Glomerular endothelial cell (primary cell): ENCODE results near the gene SFRP5. TPM values are rescaled to one million over a fixed set of nuclear protein-coding genes. Genes with fewer than 3 reads are reported as not detected.

Experiments used
- DNase-seq: peaks from one replicate; pipeline ENCODE4 v3.0.0-alpha.2; 2011; ENCODE audit warnings: low read depth, low spot score; ENCODE audit errors: extremely low read depth
- total RNA-seq: library from RNA; depleted of rRNA; stranded (reverse); fragments of >200 nt; gene quantifications from 2 replicates; pipeline ENCODE4 v1.2.3, GENCODE V29; 2015

SFRP5 gene
- total RNA-seq, 1 donor from 2014 or later = not detected

- no peak for DNase-seq
Measured at GRCh38 chr10:97766996-97767924, 4.5 kb downstream of the SFRP5 start.

GRCh38 chr10:97766106-97766810 lies 5.5 kb downstream of the SFRP5 start:
- no peak for DNase-seq

GRCh38 chr10:97765201-97765600 lies 6.6 kb downstream of the SFRP5 start:
- DNase-seq = no peak

GRCh38 chr10:97764519-97764931 lies 7.3 kb downstream of the SFRP5 start:
- DNase-seq = no peak

GRCh38 chr10:97763947-97764346 lies 7.9 kb downstream of the SFRP5 start:
- DNase-seq = no peak

- DNase-seq = no peak
Measured at GRCh38 chr10:97763411-97763810, 8.4 kb downstream of the SFRP5 start.

- DNase-seq = no peak
Measured at GRCh38 chr10:97762816-97763215, 9.0 kb downstream of the SFRP5 start.

- no peak for DNase-seq
Measured at GRCh38 chr10:97762056-97762455, 9.7 kb downstream of the SFRP5 start.

- no peak for DNase-seq
Measured at GRCh38 chr10:97761331-97761865, 10.4 kb downstream of the SFRP5 start.

- no peak for DNase-seq
Measured at GRCh38 chr10:97760461-97761257, 11.1 kb downstream of the SFRP5 start.

- no peak for DNase-seq
Measured at GRCh38 chr10:97759946-97760345, 11.9 kb downstream of the SFRP5 start.

- no peak for DNase-seq
Measured at GRCh38 chr10:97759158-97759887, 12.5 kb downstream of the SFRP5 start.

GRCh38 chr10:97757471-97757870 lies 14.3 kb downstream of the SFRP5 start:
- DNase-seq = no peak

- no peak for DNase-seq
Measured at GRCh38 chr10:97755718-97756117, 16.1 kb downstream of the SFRP5 start.

- DNase-seq = no peak
Measured at GRCh38 chr10:97754726-97755125, 17.1 kb downstream of the SFRP5 start.

GRCh38 chr10:97752956-97753355 lies 18.8 kb downstream of the SFRP5 start:
- no peak for DNase-seq

GRCh38 chr10:97748116-97748515 lies 23.7 kb downstream of the SFRP5 start:
- DNase-seq = no peak

- DNase-seq = no peak
Measured at GRCh38 chr10:97747573-97747972, 24.2 kb downstream of the SFRP5 start.

- no peak for DNase-seq
Measured at GRCh38 chr10:97744405-97745035, 27.3 kb downstream of the SFRP5 start.
